Fibroblast of the conjunctiva (primary cell): Measurements from ENCODE around the gene TKT.
"Not testable (repeated sequence)": the region's sequence is repeated elsewhere in the genome, so short reads cannot be mapped to it uniquely, and the experiment has no call there.

Source experiments
- DNase-seq: peaks from one replicate; pipeline ENCODE4 v3.0.0-alpha.2; 2010; ENCODE audit warnings: low read depth

TKT gene, protein sequence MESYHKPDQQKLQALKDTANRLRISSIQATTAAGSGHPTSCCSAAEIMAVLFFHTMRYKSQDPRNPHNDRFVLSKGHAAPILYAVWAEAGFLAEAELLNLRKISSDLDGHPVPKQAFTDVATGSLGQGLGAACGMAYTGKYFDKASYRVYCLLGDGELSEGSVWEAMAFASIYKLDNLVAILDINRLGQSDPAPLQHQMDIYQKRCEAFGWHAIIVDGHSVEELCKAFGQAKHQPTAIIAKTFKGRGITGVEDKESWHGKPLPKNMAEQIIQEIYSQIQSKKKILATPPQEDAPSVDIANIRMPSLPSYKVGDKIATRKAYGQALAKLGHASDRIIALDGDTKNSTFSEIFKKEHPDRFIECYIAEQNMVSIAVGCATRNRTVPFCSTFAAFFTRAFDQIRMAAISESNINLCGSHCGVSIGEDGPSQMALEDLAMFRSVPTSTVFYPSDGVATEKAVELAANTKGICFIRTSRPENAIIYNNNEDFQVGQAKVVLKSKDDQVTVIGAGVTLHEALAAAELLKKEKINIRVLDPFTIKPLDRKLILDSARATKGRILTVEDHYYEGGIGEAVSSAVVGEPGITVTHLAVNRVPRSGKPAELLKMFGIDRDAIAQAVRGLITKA

DNA sequence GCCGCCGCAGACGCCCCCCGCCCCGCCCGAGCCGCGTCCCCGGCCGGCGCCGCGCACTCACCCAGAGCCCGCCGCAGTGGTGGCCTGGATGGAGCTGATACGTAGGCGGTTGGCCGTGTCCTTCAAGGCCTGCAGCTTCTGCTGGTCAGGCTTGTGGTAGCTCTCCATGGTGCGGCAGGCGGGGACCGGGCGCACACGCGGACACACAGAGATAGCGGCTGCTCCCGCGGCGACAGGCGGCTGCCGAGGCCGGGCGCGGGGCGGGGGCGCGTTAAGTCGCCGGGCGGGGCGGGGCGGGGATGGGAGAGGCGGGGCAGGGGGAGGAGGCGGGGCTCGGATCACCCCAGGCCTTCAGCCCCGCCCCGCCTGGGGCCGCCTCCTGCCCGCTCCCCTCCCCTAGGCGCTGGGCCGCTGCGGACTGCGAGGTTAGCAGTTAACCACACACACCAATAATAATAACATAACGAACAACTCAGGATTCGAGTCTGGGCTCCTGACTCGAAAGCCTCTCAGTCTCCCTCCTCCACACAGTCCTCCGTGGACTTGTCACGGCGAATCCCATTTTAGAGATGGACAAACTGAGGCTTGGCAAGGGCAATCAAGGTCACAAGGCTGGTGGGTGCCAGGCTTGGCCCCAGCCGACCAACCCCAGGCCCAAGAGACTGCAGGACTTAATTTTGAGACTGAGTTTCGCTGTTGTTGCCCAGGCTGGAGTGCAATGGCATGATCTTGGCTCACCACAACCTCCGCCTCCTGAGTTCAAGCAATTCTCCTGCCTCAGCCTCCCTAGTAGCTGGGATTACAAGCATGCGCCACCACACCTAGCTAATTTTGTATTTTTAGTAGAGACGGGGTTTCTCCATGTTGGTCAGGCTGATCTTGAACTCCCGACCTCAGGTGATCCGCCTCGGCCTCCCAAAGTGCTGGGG is at the start of gene TKT:
TKT (minus strand) TSS at position 248 of the 929 bp plus-strand sequence; CDS start at position 168, 80 bp downstream.
- DNase-seq = peak; percentile 76

DNA sequence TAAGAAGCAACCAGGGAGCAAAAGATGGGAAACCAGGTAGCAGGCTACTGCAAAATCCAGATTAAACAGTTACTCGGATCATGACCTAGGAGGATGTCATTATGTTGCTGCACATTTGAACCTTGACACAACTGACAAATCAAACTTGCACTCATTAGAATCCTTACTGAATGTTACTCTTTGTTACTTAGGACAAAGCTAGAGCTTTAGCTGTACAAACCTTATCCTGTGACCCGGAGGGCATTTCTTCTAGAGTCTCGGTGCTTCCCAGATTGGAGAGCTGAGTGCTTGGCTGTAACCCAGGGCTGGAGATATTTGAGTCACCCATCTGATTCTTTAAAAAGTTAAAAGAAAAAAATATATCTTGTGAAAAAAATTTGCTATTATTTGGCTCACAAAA is 48.1 kb upstream of the TKT start:
- DNase-seq = no peak

DNA sequence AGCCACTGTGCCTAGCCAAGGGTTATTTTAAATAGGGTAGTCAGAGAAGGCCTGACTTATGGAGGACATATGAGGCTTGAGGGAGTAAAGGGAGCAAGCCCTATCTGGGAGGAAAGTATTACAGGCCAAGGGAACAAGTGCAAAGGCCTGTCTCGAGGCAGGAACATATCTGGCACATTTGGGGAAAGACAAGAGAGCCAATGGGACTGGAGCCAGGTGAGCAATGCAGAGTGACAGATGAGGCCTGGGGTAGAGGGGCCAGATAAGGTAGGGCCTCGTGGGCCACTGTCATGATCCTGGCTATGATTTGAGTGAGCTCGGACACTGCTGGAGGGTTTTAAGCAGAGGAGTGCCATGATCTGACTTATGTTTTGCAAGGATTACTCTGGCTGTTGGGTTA is 47.7 kb upstream of the TKT start:
- no peak for DNase-seq

DNA sequence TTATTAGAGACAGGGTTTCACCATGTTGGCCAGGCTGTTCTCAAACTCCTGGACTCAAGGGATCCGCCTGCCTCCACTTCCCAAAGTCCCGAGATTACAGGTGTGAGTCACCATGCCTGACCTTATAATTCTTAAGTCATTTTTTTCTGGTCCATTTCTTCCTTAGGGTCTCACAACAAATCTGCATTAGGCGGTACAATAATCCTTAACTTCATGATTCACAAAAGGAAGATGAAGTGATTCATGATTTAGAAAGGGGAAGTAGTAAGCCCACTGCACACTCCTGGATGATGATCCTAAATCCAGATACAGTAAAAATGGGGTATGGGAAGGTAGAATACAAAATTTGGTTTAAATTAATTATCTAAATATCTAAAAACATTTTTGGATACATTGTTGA is 45.0 kb upstream of the TKT start:
- no peak for DNase-seq

DNA sequence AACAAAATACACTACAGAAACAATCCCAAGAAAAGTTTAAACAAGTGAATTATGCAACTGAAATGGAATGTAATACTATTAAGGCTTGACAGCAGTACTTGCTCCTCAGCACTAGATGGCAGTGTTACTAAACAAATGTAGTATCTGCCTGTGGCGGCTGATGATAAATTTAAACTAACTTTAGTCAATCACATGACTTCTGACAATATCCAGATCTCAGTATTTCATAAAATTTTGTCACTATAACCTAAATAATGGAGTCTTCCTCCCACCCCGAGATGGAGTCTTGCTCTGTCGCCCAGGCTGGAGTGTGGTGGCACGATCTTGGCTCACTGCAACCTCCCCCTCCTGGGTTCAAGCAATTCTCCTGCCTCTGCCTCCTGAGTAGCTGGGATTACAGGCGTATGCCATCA is 43.8 kb upstream of the TKT start:
- peak; percentile 58 for DNase-seq

GRCh38 chr3:53295410-53295809 is 39.6 kb upstream of the TKT start:
- no peak for DNase-seq

GRCh38 chr3:53293867-53294266 is 38.0 kb upstream of the TKT start:
- no peak for DNase-seq

DNA sequence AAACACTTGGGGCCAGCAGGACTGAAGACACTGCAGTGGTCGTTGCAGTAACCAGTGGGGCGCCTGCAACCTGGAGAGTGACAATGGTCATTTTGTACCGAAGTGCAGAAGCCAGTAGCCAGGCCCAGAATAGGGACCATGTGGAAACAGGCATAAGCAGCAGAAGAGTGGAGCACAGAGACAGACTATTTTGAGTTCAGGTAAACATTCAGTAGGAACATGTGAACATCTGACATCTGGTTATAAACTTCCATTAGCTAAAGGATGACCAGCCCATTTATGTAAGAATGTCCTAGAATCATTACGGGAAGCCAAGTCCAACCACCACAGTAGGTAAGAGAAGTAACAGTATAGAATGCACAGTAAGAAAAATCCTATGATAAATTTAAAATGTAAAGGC is 32.4 kb upstream of the TKT start:
- DNase-seq = no peak

DNA sequence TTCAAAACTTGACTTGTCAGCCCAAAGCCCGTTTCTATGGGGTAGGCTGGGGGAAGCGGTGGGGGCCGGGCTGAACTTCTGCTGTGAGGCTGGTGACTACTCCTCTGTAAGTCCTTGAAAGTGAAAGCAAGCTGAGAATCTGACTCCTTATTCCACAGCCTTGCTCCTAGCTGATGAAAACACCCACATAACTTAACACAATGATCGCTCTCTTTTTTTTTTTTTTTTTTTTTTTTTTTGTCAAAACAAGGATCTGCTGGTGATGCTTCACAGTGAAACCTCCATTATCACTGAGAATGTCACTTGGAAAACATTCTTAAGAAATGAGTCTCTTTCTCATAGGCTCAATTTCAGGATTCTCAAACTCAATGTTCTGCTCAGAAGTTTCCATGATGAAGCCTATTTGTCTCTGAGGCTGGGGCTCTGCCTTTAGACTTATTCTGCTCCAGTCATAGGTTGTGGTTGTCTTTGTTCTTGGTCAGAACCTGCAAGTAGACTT is 31.4 kb upstream of the TKT start:
- peak; percentile 18 for DNase-seq

DNA sequence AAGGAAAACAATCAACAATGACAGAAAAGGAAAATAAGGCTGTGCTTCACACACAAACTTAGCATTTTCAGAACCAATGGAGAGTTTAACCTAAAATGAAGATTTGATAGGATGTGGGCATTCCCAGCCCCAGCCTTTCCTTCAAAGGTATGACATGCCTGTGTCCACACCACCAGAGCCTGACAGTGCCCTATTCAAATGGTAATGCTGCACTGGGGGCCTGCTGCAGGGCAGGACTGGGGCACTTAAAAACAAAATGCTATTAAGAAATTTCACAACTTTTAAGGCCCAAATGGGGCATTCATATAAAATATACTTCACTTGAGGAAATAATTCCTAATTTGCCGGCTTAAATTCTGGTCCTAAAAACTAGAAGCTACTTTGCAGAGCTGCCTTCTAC is 30.9 kb upstream of the TKT start:
- DNase-seq = no peak

GRCh38 chr3:53282581-53282980 is 26.8 kb upstream of the TKT start:
- DNase-seq = no peak

DNA sequence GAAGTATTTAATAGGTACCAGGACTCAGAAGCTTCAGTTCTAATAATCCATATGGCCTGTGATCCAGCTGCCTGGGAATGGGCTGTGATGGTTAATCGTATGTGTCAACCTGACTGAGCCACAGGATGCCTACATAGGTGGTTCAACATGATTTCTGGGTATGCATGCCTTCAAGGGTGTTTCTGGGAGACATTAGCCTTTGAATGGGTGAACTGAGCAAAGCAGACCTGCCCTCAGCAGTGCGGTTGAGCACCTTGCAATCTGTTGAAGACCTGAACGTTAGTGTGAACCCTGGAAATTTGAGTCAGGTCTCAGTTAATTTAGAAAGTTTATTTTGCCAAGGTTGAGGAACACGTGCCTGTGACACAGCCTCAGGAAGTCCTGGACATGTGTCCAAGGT is 22.8 kb upstream of the TKT start:
- no peak for DNase-seq

- no peak for DNase-seq
These were observed 19.2 kb upstream of the TKT start for GRCh38 chr3:53274938-53275605.

DNA sequence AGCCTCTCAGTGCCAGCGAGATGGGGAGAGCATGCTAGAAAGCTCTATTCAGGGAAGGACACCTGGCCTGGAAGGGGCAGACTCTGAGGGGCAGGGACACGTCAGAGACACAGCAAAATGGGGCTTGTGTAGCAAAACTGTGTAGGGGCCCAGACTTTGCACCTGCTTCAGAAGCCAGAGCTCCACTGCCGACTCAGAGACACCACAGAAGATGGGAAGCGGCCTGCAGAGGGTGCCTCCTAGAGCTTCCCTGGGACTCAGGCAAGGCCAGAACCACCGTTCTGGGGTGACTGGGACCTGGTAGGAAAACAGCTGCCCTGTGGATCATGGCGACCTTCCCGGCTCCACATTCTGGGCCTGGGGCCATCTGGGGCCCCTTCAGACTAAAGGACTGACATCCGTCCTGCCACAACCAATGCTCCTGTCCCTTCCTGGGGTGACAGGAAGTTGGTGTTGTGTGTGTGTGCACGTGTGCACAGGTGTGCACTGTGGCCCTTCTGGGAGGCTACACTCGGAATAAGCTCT is 17.4 kb upstream of the TKT start:
- DNase-seq = no peak

DNA sequence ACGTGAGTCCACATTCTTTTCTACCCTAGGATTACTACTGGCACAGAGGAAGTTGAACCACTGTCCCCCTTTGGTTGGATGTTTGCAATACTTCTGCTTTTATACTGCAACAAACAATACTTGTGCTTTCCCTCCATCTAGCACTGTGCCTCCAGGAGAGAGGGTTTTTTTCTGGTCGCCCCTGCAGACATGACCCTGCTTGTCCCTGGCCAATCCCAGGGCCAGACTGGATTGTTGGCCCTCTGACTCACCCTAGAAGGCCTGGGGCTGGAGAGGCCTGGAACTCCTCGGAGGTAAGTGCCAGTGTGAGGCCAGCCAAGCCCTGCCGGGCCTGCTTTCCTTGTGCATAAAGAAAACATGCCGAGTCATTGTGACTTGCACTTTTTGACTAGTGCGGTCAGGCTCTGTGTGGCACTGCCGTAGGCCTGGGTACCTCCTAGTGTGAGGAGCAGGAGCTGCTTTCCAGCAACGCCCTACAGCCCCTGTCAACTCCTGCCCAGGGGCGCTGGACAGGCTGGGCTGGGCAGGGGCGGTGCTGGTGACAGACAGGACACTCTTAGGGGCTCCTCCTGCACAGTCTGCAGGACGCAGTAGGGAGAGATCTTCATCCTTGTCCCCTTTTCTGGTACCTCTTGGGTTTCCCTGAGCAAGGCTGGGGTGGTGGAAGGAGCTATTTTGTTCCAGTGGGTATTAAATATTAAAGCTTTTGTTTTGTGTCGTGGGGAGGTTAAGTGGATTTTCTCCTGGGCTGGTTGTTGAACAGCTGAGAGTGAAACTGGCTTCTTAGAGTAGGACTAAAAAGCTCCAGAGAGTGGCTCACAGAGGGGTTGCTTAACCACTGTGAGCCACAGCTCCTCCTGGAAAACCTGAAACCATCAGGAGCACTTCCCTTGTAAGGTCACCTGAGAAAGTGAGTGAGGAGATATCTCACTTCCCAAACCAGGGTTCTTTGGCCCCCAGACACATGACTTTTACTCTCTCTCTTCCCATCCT is 14.4 kb upstream of the TKT start:
- DNase-seq = peak; percentile 95

DNA sequence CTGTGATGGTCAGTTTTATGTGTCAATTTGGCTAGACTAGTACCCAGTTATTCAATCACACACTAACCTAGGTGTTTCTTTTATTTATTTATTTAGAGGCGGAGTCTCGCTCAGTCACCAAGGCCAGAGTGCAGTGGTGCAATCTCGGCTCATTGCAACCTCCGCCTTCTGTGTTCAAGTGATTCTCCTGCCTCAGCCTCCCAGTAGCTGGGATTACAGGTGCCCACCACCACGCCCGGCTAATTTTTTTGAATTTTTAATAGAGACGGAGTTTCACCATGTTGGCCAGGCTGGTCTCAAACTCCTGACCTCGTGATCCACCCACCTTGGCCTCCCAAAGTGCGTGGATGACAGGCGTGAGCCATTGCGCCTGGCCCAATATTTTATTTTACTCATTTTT is 13.4 kb upstream of the TKT start:
- not testable (repeated sequence) for DNase-seq

DNA sequence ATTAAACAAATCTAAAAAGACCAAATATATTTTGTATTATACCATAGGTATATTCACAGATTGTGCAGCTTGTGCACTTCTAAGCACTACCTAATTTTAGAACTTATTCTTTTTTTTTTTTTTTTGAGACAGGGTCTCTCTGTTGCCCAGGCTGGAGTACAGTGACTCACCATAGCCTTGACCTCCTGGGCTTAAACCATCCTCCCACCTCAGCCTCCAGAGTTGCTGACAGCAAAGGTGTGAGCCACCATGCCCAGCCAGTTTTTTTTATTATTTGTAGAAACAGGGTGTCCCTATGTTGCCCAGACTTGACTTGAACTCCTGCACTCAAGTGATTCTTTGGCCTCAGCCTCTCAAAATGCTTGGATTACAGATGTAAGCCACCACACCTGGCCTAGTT is 11.9 kb upstream of the TKT start:
- DNase-seq = no peak

- no peak for DNase-seq
These were observed 8.9 kb upstream of the TKT start for GRCh38 chr3:53264718-53265117.

- no peak for DNase-seq
These were observed 8.1 kb upstream of the TKT start for GRCh38 chr3:53263907-53264306.

DNA sequence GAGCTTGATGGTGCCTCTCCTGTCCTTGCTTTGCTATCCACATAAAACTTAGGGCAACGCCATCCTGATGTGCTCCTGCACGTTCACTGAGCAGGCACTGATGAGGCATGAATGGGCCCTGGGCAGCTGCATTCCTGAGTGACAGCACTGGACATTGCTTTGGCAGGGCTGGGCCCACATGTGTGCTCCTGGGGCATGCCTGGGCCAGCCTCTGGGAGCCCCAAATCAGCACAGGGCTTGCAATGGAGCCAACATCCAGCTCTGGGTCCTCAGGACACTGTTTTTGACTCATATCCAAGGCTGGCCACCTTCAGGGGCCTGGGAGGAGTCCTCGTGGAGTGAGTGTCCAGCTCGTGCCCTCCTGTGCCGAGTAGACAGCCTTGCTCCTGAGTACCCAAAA is 5.9 kb upstream of the TKT start:
- DNase-seq = no peak
